ENCODE results near the gene POU4F2. TPM values are rescaled to one million over a fixed set of nuclear protein-coding genes. Genes with fewer than 3 reads are reported as not detected.

POU4F2 gene, protein sequence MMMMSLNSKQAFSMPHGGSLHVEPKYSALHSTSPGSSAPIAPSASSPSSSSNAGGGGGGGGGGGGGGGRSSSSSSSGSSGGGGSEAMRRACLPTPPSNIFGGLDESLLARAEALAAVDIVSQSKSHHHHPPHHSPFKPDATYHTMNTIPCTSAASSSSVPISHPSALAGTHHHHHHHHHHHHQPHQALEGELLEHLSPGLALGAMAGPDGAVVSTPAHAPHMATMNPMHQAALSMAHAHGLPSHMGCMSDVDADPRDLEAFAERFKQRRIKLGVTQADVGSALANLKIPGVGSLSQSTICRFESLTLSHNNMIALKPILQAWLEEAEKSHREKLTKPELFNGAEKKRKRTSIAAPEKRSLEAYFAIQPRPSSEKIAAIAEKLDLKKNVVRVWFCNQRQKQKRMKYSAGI
- total RNA-seq = not detected
- long read RNA-seq = 0 reads

DNA sequence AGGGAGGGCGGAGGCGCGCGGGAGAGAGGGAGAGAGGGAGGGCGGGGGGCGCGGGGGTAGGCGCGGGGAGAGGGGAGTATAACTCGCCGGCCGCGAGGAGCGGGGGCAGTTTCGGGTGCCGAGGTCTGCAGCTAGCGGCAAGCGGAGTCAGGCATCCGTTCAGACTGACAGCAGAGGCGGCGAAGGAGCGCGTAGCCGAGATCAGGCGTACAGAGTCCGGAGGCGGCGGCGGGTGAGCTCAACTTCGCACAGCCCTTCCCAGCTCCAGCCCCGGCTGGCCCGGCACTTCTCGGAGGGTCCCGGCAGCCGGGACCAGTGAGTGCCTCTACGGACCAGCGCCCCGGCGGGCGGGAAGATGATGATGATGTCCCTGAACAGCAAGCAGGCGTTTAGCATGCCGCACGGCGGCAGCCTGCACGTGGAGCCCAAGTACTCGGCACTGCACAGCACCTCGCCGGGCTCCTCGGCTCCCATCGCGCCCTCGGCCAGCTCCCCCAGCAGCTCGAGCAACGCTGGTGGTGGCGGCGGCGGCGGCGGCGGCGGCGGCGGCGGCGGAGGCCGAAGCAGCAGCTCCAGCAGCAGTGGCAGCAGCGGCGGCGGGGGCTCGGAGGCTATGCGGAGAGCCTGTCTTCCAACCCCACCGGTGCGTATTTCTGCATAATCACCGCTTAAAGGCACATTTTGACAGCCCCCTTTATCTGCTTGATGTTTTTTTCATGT is at the start of gene POU4F2:
POU4F2 (plus strand) TSS at position 108 of the 720 bp plus-strand sequence; CDS start at position 356, 248 bp downstream.
- peak; percentile 23 for DNase-seq
- intact Hi-C loops (cut with DNase I) = no loop called here
- ATAC-seq = no peak

DNA sequence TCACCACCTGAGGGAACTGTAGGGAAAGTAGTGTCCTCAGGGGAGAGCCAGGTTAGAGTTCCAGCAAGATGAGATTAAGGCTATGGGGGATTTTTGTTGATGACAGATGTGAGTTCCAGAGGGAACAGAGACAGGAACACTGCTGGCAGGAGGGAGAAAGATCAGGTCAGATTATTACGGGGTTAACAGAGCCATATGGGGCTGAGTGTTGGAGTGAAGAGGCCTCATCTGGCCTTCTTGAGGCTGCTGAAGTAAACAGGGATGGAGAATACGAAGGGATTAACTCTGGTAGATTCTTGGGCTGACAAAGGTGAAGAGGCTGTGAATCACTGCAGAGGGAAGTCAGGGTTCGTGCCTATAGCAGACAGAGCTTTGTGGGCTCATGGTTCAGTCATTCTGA is 47.9 kb upstream of the POU4F2 start:
- intact Hi-C loops (cut with DNase I) = no loop called here
- DNase-seq (no peak), ATAC-seq (no peak)

DNA sequence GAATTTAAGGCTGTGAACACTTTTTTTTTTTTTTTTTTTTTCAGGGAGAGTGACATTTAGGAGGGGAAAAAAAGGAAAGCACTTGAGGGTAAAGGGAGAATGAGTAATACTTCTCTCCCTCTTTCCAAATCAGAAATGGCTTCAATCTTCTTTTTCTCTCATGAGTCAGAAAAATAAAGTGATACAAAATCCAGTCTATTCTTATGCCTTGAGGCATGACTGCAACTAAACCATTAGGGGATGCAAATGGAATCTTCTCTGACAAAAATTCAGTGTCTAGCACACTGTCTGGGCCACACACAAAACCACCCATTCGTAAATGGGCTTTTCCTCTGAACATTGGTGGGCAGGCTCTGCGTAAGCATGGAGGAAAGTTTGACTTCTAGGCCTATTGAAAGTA is 46.7 kb upstream of the POU4F2 start:
- intact Hi-C loops (cut with DNase I) = no loop called here
- no peak for ATAC-seq
- DNase-seq = no peak

DNA sequence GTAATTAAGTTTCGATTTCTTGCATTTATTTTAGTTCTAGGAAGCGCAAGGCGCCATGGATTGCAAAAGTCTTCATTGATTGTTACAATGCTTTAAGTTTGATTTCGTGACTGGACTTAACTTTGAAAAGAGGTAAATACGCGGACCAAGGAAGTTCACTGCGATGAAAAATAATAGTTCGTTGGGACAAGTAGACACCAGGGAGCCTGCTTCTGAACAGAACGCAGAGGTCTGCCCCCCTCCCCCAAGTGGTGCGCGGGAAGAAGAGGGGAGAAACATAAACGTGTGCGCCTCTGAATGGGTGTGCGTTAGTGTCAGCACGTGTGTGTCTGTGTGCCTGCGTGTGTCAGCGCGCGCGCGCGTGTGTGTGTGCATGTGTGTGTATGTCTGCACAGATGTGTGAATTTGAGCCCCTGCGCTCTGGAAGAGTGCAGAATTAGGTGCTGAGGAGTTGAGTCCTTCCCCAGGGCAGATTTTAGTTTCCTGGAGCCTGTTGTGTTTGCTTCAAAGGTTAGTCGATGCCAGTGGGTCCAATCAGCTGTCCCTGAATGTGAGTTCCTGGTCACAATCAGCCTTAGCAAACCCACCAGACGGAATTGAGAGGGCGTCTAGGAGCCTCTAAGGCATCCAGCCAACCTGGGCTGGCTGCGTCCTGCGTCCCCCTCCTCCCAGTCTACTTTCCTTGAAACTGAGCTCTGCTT is 5.8 kb upstream of the POU4F2 start:
- intact Hi-C loops (cut with DNase I) = no loop called here
- ATAC-seq = no peak
- no peak for DNase-seq

DNA sequence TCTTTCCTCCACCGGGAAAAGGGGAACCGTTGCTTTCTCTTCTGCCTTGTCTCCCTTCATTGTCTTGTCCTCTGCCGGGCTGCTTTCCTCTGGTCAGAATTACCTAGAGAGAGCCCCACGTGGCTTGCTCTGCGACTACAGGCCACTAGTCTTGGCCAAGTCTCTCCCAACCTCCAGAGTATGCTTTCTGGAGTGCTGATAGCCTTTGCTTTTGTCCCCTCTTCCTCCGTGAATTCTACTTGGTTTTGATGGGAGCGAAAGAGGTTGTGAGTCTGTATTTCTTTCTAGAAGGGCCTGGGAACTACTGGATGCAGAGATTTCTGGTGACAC is 5.3 kb upstream of the POU4F2 start:
- intact Hi-C loops (cut with DNase I) = no loop called here
- DNase-seq (no peak), ATAC-seq (no peak)

DNA sequence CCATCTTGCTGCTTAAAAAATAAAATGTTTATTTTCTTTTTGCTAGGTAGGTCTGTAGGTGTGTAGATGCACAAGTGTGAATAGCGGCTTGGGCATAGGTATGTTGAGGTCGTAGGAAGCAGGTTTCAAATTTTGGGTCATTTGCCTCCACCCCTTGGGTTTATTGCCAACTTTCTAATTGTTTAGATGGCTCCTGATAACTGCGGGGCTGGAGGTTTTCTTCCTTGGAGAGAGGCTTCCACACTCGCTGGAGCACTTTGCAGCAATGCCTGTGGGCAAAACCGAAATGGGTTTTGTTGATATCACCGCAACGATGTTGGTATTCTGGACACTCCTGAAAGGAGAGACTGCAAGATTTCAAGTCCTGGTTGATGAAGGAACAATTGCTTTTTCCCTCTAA is 3.9 kb upstream of the POU4F2 start:
- DNase-seq (no peak), ATAC-seq (no peak)
- intact Hi-C loops (cut with DNase I) = no loop called here

DNA sequence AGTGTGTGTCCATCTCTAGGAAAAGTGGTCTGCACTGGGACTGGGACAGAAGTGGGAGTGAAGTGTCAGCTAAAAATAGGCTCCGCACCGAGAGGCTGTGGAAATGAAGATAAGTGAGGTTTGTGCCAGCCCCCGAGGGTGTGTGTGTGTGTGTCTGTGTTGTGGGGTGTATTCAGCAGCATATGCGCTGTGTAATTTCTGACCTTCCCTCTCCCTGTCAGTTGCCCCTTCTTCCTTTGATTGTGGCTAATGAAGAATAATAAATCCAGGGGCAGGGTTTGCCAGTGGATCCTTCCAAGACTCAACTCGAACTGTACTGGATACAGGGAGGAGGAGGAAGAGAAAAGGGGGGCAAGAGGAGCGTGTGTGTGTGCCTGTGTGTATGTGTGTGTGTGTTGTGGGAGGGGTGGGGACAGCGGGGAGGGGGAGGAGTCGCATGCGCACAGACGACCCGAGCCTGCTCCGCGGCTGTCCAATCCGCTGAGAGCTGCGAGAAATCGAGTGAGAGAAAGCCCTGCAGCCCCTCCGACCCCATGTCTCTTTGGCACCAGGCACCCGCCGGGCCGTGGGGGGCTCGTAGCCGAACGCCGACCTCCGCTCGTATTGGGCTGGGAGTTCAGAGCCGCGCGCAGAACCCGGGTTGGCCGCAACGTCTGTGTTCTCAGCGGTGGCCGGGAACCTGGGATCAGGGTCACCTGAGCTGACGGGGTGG is 916 bp upstream of the POU4F2 start:
- no peak for DNase-seq
- ATAC-seq = peak; percentile 21 to 35
- intact Hi-C loops (cut with DNase I) = no loop called here

DNA sequence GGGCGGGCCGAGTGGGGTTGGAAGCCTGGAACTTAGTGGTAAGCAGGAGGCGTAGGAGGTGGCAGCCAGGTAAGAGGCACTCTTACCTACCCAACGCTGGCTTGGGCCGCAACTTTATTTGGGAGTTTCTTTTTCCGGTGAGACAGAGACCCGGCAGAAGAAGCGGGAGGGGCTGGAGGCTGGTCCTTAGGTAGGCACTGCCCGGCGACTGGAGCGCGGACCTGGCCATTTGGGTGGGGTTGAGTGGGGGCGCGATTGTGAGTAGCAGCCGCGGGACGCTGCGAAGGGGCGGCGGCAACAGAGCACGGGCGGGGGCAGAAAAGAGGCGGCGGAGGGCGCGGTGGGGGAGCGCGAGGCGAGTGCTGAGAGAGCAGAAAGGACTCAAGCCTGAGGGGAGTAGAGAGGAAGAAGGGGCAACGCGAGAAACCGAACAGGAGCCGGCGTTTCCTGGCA is 334 bp upstream of the POU4F2 start:
- intact Hi-C loops (cut with DNase I) = no loop called here
- ATAC-seq (no peak), DNase-seq (no peak)

DNA sequence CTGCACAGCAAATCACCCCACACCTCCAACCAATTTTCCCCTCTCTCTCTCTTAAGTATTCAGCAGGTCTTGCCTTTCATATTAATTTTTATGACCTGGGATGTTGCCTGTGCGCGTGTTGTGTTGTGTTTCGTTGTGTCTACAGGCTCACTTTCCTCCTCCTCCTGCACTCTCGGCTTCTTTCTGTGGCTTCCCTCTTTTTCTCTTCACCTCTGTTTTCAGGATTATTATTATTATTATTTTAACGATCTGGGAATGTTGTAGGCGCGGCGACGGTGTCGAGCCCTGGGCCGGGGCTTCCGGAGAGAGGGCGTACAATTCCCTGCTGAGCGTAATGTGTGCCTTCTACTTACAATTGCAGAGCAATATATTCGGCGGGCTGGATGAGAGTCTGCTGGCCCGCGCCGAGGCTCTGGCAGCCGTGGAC is 826 bp downstream of the POU4F2 start:
- intact Hi-C loops (cut with DNase I) = no loop called here
- no peak for ATAC-seq
- no peak for DNase-seq

DNA sequence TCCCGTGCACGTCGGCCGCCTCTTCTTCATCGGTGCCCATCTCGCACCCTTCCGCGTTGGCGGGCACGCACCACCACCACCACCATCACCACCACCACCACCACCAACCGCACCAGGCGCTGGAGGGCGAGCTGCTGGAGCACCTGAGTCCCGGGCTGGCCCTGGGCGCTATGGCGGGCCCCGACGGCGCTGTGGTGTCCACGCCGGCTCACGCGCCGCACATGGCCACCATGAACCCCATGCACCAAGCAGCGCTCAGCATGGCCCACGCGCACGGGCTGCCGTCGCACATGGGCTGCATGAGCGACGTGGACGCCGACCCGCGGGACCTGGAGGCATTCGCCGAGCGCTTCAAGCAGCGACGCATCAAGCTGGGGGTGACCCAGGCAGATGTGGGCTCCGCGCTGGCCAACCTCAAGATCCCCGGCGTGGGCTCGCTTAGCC is 1.4 kb downstream of the POU4F2 start:
- intact Hi-C loops (cut with DNase I) = no loop called here
- ATAC-seq (no peak), DNase-seq (no peak)

DNA sequence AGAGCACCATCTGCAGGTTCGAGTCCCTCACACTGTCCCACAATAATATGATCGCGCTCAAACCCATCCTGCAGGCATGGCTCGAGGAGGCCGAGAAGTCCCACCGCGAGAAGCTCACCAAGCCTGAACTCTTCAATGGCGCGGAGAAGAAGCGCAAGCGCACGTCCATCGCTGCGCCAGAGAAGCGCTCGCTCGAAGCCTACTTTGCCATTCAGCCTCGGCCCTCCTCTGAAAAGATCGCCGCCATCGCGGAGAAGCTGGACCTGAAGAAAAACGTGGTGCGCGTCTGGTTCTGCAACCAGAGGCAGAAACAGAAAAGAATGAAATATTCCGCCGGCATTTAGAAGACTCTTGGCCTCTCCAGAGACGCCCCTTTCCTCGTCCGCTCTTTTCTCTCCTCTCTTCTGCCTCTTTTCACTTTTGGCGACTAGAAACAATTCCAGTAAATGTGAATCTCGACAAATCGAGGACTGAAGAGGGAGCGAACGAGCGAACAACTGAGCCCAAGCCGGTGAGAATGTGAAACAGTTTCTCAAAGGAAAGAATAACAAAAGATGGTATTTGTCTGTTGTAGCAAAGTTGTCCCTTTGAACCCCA is 1.9 kb downstream of the POU4F2 start:
- DNase-seq (no peak), ATAC-seq (no peak)
- intact Hi-C loops (cut with DNase I) = no loop called here

DNA sequence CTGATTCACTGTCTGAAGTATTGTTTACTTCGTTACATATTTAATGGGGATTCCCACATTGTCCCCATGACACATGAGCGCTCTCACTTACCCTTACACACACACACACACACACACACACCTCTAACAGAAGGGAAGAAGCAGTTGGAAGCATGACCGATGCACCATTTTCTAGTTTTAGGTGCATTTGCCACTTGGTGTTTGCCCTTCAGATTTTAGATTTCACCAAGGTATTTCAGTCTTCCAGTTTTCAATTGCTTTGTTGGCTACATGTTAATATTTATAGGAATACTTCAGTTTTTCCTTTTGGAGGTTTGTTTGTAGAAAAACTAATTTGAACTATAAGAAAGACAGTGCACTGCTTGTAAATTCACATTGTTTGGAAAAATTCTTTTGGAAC is 3.1 kb downstream of the POU4F2 start:
- ATAC-seq (no peak), DNase-seq (no peak)
- intact Hi-C loops (cut with DNase I) = no loop called here

DNA sequence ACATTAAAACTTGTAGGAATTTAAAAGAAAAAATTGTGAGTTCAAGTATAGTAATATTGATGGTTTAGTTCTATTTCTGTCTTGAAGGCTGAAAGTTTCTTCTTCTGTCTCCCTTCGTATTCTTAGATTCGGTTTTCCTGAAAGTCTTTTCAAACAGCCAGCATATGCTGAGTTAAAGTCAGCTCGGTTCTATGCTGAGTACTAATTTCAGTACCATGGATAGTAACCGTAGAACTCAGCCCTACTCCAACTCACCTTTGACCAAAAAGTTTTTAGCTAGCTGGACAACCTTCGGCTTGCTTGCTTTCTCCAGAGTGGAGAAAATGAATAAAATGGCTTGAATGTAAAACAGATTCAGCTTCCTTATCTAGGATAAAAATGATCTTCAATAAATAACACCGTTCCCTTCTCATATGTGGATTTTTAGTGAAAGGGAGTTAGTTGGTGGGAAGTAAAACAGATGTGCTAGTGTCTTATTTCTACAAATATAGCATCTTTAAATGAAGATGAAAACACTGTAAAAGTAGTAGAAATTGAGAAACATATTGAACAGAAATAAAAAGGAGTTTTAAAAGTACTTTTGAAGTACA is 5.2 kb downstream of the POU4F2 start:
- ATAC-seq (no peak), DNase-seq (no peak)
- intact Hi-C loops (cut with DNase I) = no loop called here

DNA sequence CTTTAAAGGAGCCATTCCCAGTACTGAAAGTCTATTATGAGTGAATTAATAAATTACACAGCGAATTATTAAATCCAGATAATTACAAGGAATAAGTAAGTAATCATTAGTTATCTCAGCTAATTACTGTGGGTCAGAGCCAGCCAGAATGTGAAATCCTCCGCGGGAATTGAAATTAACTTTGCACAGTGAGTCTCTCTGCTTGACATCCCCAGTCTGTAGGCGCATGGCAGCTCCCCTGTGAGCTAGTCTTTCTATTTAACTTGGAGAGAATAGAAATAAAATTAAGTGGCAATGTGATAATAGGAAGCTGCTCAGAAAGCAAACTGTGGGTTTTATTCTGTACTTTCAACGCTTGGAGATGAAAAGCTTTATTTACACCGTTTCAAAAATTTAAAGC is 7.2 kb downstream of the POU4F2 start:
- ATAC-seq (no peak), DNase-seq (no peak)
- intact Hi-C loops (cut with DNase I) = no loop called here

DNA sequence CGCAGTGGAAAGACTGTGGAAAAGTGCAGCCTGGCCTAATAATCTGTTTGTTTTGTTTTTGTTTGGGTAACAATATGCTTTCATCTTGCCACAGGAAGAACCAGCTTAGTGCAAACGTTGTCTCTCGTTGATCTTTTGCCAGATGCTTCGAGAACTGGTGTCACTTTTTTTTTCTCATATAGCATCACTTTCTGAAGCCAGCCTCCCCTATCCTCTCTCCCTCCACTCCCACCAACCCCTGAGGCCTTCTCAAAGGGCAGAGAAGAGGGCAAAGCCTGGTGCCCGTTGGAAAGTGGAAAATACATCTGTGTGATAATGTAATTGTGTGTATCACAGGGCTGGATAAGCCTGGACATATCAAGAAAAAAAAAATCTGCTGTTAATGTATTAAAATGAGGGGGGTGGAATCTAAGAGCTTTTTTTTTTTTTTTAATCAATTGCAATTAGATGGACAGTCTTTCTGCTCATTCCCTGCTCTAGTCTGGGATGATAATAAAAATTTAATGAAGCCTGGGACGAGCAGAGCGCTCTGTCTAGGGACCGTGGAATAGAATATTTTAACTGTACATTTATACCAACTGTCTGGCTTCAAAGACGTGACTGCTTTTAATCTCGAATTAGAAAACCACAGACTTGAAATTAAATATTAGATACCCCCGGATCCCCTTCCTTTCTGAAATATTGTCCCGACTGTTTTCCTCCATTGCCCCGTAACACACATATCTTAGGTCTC is 8.1 kb downstream of the POU4F2 start:
- intact Hi-C loops (cut with DNase I) = no loop called here
- ATAC-seq (no peak), DNase-seq (no peak)

DNA sequence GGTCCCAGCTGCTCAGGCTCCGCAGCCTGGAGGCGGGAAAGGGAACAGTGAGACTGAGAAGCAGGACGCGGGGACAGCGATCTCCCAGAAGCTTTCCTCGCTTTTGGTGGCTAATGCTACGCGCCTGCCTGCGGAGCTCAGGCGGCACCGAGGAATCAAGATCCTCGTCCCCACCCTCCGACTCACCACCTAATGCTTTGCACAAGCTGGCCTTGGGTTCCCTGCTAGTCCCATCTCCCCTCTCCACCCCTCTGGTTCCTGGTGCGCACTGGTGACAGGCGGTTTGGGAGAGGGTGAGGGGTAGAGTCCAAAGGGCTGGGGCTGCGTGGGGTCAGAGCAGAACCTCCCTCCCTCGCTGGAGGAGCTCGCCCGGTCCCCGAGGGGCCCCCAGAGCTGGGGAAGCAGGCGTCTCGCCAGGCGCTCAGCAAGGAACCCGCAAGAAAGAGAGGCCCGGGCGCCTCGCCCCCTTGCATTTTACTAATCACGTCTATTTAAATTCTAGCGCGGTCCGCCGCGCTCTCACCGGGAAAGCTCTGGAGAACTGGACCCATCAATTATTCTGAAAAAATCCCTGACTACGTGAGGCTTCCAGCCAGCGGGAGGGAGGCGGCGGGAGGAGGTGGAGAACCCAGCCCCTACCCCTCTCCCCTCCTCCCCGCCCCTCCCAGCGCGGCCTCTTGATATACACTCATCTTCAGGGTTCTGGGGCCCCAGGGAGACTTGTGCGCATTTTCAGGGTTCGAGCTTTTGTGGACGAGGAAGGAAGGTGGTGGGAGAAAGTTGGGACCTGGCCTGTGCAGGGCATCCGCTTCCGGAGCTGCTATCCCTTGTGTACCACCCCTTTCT is 9.1 kb downstream of the POU4F2 start:
- DNase-seq (no peak), ATAC-seq (no peak)
- intact Hi-C loops (cut with DNase I) = no loop called here

DNA sequence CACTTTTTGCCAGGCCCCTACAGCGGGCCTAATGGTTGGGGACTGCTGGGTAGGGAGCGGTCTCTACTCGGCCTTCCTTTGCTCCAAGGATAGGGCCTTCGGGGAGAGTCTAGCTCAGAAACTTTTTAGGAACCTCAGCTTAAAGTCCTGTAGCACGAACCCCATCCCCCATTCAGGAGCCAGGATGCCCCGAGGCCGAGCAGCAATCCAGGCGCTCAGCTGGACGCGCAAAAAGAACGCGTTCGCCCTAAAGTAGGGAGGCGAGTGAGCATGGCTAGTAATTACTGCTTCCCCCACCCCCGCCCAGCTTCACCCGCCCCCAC is 9.7 kb downstream of the POU4F2 start:
- intact Hi-C loops (cut with DNase I) = no loop called here
- ATAC-seq (no peak), DNase-seq (no peak)

Data from left cardiac atrium (tissue), 4 donors.